ENCODE measurements around the gene NEURL1B.

DNA sequence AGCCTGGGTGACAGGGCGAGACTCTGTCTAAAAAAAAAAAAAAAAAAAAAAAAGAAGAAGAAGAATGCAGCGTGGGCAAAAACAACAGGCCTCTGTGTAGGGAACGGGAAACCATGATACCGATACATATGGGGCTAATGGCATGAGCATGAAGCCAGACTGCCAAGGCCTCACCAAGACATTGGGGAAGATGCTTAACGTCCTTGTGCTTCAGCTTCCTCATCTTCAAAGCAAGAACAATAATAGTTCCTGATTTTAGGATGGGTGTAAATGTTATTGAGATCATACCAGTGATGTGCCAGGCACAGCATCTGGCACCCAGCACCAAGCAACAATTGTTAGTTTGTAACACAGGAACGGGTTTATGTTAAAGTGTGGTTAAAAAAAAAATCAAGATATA, 51.4 kb downstream of the NEURL1B start:
- no peak for TF ChIP-seq POLR2AphosphoS5 (IDR thresholded peaks at IDR 0.05; ENCODE audit: low read depth, low read length)
- TF ChIP-seq TAF1 (IDR thresholded peaks at IDR 0.05; ENCODE audit: borderline replicate concordance, low read depth, low read length): no peak

Measured in GM12892 (cell line).